ENCODE data around the gene AOPEP.

AOPEP gene

DNA sequence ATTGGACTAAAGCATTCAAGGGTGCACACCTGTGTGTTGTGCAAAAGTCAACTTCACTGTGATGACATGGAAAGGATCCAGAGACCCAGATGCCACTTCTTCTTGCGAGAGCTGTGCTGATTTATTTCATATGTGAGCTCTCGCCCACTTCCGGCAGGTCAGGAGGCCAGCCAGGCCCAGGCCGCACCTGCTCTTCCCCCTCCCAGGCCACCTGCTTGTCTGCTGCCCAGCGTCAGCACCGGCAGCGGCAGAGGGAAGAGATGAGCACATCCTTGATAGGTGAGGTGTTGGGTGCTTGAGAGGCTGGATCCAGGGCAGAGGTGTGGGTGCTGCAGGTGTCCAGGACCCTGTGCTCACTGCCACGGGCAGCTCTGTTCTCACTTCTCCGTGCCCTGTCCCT is 348.1 kb downstream of the AOPEP start:
- no peak for DNase-seq

DNA sequence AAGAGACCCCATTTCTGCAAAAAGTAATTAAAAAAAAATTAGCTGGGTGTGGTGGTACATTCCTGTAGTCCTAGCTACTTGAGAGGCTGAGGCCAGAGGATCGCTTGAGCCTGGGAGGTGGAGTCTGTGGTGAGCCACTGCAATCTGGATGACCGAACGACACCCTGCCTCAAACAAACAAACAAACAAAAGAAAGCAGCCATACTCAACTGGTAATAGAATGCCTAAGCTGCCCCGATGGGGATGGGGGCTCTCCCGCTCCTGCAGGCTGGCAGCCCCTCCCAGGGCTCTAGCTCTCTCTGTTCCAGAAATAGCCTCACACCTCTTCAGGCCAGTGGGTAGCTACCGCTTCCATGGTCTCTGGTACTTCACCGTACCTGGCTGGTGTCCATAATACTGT is 349.2 kb downstream of the AOPEP start:
- DNase-seq, result no peak

DNA sequence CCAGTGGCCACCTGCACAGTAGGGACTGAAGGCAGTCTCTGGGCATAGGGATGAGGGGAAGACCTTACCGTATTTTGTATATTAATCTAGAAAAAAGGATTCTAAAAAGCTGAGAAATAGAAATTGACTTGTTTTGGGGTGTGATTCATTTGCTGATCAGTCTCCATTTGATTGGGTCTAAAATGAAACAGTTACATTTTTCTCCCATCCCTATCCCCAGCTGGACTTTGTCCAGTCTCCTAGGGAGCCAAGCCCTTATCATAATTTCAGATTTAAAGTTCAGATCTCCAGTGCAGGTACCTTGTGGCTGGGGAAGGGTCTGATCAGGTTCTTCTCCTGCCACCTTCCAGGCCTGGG is 350.2 kb downstream of the AOPEP start:
- no peak for DNase-seq

DNA sequence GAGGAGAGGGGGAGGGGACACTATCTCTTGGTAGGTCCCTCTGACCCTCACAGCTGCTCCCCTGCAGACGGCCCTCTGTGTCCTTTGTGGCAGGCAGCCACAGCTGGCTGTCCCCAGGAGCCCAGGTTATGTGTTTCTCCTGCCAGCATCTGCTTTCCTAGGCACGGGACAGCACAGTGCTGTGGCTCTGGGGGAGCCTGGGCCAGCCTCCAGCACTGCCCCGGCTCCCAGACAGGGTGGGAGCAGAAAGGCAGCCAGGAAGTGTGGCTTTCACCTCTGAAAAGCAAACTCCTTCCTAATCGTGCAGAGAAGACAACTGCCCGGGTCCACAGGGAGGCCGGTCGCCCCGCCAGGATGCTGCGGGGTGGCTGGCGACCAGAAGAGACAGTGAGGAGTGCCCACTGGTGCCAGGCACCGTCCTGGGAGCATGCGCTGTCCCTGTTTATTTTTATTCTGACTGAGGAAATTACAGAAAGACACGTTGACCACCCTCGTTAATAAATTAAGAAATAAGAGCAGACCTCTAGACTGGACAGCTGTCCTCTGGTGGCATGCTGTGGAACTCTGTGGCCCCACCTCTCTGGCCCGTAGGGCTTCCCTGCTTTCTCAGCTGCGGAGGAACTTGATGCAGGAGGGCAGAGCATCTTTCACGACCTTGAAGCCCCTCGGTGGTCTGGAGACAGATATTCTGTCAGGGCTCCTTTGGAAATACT is 350.7 kb downstream of the AOPEP start:
- DNase-seq, result no peak

DNA sequence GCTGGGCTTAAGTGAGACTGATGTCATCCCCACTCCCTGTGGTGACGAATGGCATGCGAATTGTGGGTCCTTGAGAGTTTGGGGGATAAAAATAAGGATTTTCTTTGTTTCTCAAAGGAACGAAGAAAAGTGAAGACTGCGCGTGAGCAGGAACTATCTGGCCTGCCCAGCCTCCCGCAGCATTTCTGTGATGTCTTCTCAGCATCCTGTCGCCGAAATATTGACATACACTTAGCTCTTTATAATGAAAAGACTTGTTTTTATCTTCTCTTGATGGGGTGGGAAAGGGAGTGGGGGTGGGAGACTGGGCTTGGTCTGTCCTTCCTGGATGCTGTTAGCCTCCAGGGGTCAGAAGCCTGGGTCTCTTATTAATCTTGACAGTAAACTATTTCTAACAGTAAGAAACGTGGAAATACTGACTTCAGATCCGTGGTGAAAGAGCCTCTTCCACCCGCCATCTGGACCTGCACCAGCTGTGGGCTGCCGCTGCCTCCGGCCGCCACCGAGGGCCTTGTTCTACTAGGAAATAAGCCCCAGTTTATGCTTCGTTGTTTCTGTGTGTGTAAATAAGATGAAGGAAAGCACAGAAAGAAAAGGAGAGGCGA is 351.4 kb downstream of the AOPEP start:
- DNase-seq, result no peak

DNA sequence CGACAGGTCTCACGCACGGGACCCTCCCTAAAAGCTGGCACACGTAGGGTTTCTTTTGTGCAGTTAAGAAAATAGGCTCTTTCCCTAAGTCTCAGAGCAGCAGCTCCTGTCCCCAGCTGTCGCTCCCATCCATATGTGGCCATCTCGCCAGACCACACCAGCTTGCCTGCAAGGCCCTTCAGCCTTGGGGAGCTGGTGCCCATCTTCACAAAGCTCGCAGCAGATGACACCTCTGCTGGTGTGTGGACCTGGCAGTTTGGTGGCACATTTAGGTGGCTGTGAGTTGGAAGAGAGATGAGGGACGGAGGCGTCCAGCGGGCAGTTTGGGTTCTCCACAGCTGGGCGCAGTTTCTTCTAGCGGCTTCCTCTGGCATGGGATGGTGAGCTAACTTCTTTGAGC is 352.0 kb downstream of the AOPEP start:
- DNase-seq, result no peak

DNA sequence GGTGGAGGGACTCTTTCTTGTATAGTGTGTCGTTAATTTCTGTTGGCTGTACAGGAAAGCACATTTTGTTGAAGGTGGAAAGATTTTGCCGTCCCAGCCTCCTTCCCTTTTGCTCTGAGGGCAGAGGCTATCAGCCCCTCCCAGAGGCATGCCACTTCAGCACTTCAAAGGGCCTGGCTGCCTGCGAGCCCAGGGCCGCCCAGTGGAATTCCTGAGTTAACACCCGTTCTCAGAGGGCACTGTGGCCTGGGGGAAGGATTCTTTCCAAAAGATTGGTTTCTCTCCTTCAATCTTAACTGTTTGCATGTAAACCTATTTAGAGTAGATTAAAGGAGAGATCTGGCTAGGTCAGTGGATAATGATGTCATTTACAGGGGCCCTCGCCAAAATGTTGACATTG is 352.4 kb downstream of the AOPEP start:
- DNase-seq, result no peak

DNA sequence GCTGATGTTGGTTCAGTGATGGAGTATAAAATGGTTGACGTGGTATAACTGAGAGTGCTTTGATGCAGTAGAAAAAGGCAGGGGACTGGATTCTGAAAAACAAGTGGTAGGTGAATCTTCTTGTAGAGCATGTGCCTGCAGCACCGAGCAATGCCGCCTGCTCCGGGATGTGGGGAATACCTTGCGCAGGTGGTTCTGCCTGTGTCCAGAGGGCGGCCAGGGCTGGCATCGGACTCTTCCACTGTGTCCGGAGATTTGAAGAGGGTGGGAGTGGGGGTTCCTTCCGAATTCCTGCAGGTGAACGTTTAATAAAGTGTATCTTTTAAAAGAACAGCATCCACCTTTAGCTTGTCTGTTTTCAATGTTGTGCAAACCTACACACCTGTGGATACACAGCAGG is 353.0 kb downstream of the AOPEP start:
- DNase-seq, result no peak

DNA sequence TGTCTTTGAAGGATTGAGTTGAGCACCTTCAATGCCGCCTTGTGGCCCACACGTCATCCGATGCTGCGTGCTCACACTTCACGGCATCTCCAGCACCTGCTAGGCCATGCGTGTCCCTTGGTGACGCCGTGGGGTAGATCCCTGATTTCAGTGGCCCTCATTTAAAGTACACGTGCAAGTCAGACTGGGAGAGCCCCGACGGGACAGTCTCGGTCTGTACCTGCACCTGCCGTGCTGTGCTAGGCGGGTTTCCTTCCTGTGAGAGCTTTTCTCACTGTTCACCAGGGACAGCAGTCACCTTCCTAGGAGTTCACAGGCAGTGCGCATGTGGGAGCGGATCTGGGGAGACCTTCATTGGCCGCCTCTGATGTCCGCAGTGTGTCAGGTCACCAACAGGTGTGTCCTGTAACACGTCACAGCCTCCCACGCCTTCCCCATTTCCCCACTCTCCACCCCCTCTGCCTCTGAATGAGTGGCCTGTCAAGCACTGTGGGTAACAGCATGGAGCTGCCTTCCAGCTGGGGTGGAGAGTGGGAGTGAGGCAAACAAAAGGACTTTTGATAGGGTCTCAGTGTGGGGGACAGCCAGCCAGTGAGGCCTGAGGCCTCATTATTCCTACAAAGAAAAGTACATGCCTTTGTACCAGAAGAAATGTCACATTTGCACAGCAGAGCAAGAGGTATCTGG is 354.6 kb downstream of the AOPEP start:
- no peak for DNase-seq

DNA sequence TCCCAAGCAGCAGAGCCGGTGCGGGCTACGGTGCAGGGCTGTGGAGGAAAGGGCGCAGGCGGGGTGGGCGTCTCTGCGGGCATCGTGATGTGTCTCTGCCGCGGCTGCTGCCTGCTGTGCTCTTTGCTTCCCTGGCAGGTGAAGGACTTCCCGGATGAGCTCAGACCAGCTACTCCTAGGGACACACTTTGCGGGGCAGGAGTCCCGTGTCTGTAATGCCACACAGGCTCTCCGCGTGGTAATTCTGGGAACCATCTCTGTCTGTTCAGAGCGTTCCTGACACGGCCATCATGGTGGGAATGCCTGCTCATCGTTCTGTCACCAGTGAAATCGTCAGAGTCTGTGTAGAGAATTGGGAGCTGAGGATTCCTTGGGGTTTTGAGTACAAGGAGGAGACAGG is 355.5 kb downstream of the AOPEP start:
- no peak for DNase-seq

DNA sequence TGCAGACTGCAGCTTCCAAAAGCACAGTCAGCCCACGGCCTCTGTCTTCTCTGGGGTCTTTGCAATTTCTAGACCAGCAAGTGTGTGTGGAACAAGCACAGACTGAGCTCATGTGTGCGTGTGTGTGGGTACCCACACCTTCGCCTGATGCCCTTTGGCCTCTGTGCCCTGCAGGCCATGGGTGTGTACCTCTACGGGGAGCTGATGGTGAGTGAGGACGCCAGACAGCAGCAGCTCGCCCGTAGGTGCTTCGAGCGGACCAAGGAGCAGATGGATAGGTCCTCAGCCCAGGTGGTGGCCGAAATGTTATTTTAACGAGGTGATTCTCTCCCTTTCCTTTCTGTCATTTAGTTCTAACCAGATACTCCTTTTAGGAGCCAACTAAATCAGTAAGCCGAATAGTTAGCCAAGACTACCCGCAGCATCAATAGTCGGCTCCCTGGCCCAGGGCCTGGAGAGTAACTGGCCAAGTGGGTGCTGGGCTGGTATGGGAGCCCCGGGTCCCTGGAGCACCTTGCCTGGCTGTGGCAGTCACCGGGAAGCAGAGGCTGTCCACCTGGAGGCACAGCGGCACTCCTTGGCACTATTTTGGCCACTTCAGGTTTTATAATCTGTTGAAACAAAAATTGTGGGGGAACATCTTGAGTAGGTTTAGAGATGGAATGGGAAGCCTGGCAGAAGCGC is 356.0 kb downstream of the AOPEP start:
- DNase-seq, result no peak

DNA sequence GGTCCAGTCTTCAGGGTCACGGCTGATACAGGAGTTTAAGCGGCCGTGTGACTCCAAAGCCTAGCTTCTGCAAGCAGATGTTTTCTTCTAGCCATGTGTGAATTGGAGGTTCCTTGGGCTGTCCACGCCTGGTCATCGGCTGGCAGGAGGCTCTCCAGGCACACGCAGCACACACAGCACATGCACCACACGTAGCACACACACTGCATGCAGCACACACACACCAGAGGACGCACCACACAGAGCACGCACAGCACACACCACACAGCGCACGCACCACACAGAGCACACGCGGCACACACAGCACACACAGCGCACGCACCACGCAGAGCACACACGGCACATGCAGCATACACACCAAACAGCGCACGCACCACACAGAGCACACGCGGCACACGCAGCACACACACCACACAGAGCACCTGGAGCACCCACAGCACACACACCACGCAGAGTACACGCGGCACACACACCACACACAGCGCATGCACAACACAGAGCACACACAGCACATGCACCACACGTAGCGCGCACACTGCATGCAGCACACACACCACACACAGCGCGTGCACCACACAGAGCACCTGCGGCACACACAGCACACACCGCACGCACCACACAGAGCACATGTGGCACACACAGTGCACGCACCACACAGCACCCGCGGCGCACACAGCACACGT is 356.7 kb downstream of the AOPEP start:
- DNase-seq, result no peak

DNA sequence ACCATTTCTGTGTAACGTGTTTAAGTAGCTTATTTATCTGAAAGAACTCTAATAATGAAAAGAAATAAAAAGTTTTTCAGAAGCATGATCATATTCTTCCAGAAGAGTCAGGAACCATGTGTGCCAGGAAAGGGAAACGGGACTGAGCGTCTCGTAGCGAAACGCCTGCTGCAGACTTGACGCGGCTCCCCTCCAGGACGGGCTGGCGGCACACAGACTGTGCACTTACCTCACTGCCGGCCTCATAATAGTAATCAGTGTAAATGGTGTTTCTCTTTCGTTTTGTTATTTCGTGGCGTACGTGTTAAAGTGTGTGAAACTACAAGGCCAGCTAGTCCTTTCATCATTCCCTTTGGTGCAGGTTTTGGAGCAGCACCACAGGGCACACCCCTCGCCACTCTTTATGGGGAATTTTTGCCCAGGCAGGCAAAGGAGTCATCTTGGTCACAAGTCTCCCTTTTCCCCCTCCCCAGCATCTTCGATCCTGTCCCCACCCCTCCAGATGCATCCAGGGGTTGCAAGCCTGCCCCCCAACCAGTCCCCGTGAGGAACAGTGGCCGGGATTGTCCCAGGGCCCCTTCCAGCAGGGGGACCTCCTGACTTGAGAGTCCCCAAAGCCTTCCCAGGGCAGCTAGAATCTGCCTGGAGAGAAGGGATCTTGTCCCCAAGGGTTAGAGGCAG is 357.9 kb downstream of the AOPEP start:
- DNase-seq, result no peak

DNA sequence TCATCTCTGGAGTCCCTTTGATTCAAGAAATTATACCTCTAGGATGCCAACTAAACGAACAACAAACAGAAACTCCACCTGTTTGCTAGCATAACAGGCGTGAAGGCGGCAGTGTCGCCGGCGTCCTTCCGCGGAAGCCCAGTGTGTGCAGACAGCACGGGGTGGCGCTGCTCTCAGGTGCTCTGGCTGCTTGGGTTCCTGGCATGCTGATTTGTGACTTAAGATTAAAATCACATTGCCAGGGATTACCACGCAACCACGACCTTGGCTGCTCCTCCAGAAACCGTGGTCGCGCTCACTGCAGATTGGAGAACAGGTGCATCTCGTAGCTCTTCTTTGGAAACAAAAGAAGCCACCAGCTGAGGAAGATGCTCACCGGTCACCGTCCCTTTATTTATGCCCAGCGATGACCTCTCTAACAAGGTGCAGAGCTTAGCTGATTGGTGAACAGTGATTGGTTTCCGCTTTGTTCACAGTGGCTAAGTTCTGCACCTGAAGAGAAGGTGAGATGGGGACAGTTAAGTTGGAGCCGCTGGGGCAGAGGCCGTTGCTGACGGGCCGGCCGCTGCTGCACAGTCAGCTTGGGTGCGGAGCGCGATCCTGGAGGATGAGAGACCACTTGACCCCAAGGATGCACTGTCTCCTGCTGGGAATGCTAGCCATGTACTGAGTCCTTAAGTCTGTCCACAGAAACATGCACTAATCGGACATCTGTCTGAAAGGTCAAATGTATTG is 358.7 kb downstream of the AOPEP start:
- DNase-seq, result no peak

DNA sequence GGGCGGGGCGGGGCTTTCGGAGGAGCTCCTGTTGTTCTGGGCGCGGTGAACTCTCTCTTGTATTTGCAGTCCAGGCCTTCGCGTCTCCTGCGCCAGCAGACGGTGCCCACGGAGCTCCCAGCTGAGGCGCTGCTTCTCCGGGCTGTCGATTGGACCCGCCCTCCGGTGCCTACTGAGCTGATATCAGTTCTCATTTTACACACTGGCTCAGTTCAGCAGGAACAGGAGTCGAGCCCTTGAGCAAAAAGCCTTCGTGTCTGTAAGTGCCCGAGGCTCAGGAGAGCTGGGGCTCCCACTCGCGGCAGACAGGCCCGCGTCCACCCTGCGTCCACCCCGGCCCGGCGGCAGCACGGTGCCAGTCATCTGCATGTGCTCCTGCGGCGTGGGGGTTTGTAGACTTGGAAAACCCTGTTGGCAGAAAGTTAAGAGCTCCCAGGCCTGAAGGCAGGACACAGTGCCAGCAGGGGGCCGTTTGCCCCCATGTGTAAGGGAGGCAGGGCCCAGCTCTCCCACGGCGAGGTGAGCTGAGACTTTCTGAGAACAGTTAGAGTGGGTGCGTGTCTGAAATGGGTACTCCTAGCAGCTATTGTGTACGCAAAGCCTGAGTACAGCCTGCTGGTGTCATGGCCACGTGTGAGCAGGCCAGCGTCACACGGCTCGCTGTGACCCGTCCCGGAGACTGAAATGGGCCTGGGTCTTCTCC is 359.5 kb downstream of the AOPEP start:
- DNase-seq, result no peak

DNA sequence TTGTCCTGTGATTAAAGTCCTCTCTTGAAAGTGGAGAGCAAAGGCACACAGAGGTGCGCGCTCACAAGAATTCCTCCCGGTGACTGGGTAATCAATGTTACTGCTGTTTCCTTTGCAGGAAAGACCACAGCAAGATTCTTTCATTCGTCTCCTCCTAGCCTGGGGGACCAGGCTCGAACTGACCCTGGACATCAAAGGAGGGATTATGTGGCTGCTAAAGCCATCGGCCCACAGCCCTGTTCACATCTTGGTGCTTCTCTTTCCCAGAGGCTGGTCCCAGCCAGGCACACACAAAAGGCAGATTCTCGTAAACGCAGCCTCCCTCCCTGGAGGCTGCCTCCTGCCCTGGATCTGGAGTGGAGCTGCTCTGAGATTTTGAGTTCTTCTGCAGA is 360.1 kb downstream of the AOPEP start:
- no peak for DNase-seq

DNA sequence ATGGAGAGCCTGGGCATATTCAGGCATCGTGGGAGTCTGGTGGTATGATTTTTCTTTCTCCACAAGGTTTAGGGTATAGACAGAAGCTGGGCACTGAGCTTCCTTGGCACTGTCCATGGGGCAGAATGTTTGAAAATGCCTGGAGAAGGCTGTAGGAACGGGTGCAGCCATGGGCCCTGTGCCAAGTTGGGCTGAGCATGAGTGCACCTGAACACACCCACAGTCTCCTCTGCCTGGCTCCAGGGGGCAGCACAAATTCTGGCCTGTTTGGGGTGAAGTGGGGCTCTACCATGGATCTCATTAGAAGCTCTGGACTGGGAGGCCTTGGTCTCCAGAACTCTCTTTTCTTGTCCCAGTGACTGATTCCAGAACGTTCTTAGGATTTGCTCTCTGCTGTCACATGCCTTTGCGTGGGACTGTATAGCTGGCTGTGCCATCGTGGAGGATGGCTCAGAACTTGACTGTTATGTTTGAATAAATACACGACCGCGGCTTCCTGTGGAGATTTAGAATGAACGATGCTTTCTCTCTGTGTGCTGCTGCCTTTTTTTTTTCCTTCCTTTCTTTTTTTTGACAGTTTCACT is 361.3 kb downstream of the AOPEP start:
- no peak for DNase-seq

DNA sequence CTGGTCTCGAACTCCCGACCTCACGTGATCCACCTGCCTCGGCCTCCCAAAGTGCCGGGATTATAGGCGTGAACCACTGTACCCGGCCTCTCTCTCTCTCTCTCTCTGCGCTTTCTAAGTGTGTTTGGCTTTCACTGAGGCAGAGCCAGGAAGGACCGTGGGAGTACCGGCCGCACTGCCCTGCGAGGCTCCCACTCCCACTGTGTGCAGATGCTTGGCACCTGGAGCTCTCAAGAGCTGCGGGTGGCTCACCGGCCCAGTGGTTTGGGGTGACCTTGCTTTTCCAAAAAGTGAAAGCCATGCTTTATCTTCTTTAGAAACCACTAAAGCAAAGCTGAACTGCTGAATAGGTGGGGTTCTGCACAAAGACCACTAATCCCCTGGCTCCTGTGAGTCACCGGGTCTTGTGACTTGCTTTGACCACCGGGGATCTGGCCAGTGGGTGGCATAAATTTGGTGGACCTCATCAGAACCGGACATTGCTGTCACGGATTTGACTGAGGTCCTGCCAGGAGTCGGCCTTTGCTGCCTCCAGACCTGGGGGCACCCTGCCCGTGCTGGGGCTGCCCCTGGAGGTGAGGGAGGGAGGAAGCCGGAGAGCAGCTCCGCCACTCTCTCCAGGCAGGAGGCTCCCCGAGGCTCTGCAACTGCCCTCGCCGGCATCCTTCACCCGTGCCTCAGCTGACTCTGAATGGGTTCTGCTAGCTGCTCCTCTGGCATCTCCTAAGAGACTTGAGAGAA is 362.1 kb downstream of the AOPEP start:
- DNase-seq, result no peak

DNA sequence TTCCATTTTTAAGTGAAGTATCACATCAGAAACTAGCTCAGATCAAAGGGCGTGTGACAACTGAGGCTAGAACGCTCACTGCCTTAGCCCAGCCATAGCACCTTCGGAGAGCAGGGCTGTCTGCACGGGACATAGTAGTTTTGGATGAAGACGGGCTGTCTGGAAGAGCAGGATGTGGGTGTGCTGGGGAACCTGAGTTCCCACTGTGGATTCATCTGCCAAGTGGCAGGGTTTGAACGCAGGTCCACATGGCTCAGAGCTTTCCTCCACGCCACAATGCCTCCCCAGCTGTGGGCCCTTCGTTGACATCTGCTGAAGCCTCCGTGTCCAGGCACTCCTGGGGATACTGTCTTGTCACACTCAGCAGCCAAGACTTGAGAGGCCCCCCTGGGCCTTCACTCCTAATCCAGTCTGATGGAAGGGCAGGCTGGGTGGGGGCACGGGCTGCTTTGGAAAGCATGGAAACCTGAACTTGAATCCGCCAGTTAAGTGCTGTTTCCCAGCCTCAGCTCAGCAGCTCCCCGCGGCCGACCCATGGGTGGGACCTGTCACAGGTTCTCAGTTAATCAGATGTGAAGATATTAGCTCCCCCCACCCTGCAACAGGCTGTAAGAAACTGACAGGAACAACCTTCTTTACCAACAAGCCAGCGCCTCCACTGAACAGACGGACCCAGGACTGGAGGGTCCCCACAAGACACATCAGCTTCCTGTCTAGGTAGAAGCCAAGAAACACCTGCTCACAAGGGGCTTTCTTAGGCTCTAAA is 362.9 kb downstream of the AOPEP start:
- no peak for DNase-seq
